ENCODE results near the gene GPR161. TPM values are rescaled to one million over a fixed set of nuclear protein-coding genes. Genes with fewer than 3 reads are reported as not detected.

Gene GPR161
- total RNA-seq, 6 experiments from 2014 or later = 9.3 to 14.5 (median 13.2) TPM

- no peaks in the 10 kb centered on the region; the same call in 1 of the 2 replicates for H3K36me3 Mint-ChIP-seq (ENCODE audit: low read depth)
- H3K4me3 Mint-ChIP-seq = no peak overlapping the region
- no peak for TF ChIP-seq CTCF (IDR thresholded peaks at IDR 0.05)
- DNase-seq = no peak
- peaks cover 5% of the 10 kb centered on the region for H3K4me1 Mint-ChIP-seq (ENCODE audit: low read depth)
- no peaks in the 10 kb centered on the region; the same call in 1 of the 2 replicates for H3K27me3 Mint-ChIP-seq (ENCODE audit: insufficient read depth)
- H3K27ac Mint-ChIP-seq = no peak overlapping the region
- H3K9me3 Mint-ChIP-seq = no peaks in the 10 kb centered on the region
Measured at GRCh38 chr1:168099337-168099801, 37.4 kb downstream of the GPR161 start.

GRCh38 chr1:168098534-168099320, 38.0 kb downstream of the GPR161 start:
- H3K9me3 Mint-ChIP-seq = no peaks in the 10 kb centered on the region
- no peak overlapping the region for H3K27ac Mint-ChIP-seq
- H3K27me3 Mint-ChIP-seq (ENCODE audit: insufficient read depth) = no peaks in the 10 kb centered on the region; the same call in 1 of the 2 replicates
- H3K4me1 Mint-ChIP-seq (ENCODE audit: low read depth) = peaks cover 5% of the 10 kb centered on the region
- H3K36me3 Mint-ChIP-seq (ENCODE audit: low read depth) = no peaks in the 10 kb centered on the region; the same call in 1 of the 2 replicates
- TF ChIP-seq CTCF (IDR thresholded peaks at IDR 0.05) = no peak
- no peak for DNase-seq
- no peak overlapping the region for H3K4me3 Mint-ChIP-seq

- Mint-ChIP-seq H3K4me3 (no peak overlapping the region), H3K9me3 (no peaks in the 10 kb centered on the region), H3K27me3 (ENCODE audit: insufficient read depth) (no peaks in the 10 kb centered on the region; the same call in 1 of the 2 replicates), H3K27ac (no peak overlapping the region), H3K36me3 (ENCODE audit: low read depth) (no peaks in the 10 kb centered on the region; the same call in 1 of the 2 replicates), H3K4me1 (ENCODE audit: low read depth) (peaks cover 5% of the 10 kb centered on the region)
- no peak for TF ChIP-seq CTCF (IDR thresholded peaks at IDR 0.05)
- DNase-seq = no peak
Measured at GRCh38 chr1:168097921-168098528, 38.7 kb downstream of the GPR161 start.

- DNase-seq = no peak
- no peaks in the 10 kb centered on the region for H3K9me3 Mint-ChIP-seq
- no peak overlapping the region for H3K27ac Mint-ChIP-seq
- H3K36me3 Mint-ChIP-seq (ENCODE audit: low read depth) = no peaks in the 10 kb centered on the region; the same call in 1 of the 2 replicates
- H3K4me3 Mint-ChIP-seq = no peak overlapping the region
- H3K4me1 Mint-ChIP-seq (ENCODE audit: low read depth) = peaks cover 5% of the 10 kb centered on the region
- H3K27me3 Mint-ChIP-seq (ENCODE audit: insufficient read depth) = no peaks in the 10 kb centered on the region; the same call in 1 of the 2 replicates
- TF ChIP-seq CTCF (IDR thresholded peaks at IDR 0.05) = no peak
Measured at GRCh38 chr1:168096296-168097165, 40.2 kb downstream of the GPR161 start.

- Mint-ChIP-seq H3K27ac (no peak overlapping the region), H3K9me3 (no peaks in the 10 kb centered on the region), H3K27me3 (ENCODE audit: insufficient read depth) (no peaks in the 10 kb centered on the region; the same call in 1 of the 2 replicates), H3K4me1 (ENCODE audit: low read depth) (peaks cover 3% of the 10 kb centered on the region), H3K4me3 (no peak overlapping the region), H3K36me3 (ENCODE audit: low read depth) (no peaks in the 10 kb centered on the region; the same call in 1 of the 2 replicates)
- TF ChIP-seq CTCF (IDR thresholded peaks at IDR 0.05) = no peak
- DNase-seq = no peak
Measured at GRCh38 chr1:168095476-168095875, 41.3 kb downstream of the GPR161 start.

All from HFFc6 (cell line).